HuH-7 (cell line): ENCODE results near the gene CD2BP2.

Experiments used
- DNase-seq: peaks from one replicate; pipeline ENCODE4 v3.0.0; 2011; ENCODE audit warnings: low spot score

CD2BP2 gene

DNA sequence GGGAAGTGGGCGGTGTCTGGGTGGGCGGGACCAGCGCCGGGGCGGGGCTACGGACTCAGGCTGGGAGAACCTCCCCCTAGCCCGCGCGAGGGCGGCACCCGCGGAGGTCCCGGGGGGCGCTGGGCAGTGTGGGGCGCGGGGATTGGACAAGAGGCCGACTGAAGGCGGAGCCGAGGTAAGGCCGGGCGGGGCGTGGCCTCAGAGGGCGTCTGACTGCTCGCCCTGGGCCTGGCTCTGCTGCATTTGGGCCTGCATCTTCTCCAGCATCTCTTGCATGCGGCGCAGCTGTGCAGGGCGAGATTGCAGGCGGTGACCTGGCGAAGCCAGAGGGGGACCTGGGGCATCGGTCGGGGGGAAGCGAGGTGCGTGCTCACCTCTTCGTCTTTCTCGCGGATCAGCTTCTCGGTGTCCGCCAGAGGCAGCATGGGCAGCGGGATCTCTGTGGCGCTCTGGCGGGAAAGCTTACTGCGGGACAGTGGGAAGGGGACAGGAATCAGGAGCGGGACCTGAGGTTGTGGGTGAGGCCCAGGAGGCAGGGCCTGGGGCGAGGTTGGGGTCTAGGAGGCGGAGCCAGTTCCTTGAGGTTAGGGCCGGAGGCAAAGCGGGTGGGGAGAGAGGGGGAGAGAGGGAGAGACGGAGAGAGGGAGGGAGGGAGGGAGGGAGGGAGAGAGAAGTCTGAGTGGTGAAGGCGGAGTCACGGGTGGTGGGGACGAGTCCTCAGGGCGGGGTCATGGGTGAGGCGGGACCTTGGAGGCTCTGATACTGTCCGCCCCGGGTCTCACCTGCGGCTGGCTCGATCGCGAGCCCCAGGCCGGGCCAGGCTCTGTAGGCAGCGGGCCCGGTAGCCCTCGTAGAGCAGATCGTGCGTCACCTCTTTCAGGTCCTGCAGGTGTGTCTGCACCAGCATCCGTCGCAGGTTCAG, 23.4 kb upstream of the CD2BP2 start:
- peak; percentile 86 for DNase-seq

- no peak for DNase-seq
These were observed 22.7 kb upstream of the CD2BP2 start for GRCh38 chr16:30377812-30378235.

GRCh38 chr16:30377050-30377811, 22.1 kb upstream of the CD2BP2 start:
- DNase-seq = no peak

DNA sequence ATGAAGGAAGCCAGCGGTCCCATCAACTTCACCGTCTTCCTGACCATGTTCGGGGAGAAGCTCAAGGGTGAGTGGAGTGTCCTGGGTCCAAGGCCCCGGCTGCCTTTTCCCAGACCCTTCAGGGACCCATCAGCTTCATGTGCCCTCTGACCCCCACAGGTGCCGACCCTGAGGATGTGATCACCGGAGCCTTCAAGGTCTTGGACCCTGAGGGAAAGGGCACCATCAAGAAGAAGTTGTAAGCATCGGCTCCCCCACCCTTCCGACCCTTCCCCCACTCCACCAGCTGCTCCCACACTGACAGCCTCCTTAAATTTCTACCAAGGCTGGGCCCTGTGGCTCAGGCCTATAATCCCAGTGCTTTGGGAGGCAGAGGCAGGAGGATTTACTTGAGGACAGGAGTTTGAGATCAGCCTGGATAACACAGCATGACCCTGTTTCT, 21.4 kb upstream of the CD2BP2 start:
- DNase-seq = no peak

- no peak for DNase-seq
These were observed 20.8 kb upstream of the CD2BP2 start for GRCh38 chr16:30375864-30376263.

GRCh38 chr16:30374538-30374937, 19.4 kb upstream of the CD2BP2 start, which contains the start of gene MYL11:
TSS of gene MYL11 (plus strand) at chr16:30374802. CDS start at chr16:30374858, 56 bp downstream.
- no peak for DNase-seq

GRCh38 chr16:30372725-30373124, 17.6 kb upstream of the CD2BP2 start:
- DNase-seq = no peak

DNA sequence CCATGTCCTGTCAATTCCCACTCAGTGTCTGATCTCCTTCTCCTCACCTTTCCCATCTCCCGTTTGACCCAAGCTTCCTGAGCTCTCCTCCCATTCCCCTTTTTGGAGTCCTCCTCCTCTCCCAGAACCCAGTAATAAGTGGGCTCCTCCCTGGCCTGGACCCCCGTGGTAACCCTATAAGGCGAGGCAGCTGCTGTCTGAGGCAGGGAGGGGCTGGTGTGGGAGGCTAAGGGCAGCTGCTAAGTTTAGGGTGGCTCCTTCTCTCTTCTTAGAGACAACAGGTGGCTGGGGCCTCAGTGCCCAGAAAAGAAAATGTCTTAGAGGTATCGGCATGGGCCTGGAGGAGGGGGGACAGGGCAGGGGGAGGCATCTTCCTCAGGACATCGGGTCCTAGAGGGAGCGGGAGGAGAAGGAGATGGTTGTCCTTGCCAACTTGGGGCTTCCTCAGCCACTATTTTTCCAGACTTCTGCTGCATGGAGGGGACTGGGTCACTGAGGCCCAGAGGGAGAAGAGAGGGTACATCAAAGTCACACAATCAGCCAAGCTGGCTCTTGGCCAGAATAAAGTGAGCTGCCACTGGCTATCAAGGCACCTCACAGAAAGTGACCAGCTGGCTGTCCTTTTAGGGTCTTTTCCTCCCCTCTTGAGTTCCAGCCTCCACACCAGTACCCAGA, 17.1 kb upstream of the CD2BP2 start:
- no peak for DNase-seq

GRCh38 chr16:30371248-30371816, 16.2 kb upstream of the CD2BP2 start:
- DNase-seq = no peak

DNA sequence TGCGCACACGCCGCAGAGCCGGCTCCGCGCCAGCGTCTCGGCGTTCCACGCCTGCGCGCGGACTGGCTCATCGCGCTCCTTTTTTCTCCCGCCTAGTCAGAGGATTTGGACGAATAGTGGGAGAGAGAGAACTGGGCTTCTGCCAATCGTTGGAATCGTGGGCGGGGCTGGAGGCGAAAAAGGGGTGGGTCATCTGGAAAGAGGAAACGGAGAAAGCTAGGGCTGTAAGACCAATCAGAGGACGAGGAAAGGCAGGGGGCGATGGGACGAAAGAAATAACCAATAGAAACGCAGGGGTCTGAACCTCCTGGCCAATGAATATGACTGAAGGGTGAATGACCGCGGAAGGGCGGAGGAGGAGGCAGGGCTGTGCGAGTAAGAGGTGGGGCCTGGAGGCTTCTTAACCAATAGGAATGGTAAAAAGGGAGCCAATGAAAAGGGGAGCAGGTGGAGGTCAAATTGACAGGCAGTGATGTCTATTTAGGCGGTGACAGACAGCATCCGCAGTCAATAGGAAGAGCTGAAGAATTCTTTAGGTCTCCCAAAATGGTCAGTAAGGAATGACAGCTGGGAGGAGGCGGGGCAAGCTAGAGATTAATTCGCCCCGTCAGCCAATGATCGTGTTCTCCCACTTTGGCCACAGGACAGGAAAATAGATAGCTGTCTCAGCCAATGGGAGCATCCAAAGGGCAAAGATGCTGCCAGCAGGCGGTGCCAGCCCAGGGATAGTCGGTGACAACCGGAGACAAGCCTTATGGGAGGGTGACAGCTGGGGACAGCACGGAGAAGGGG, 15.5 kb upstream of the CD2BP2 start, which contains the start of gene TBC1D10B:
TSS of gene TBC1D10B (minus strand) at position 39 of the 792 bp plus-strand sequence. CDS start 311 bp downstream, outside the sequence.
- DNase-seq = peak; percentile 98

GRCh38 chr16:30369938-30370455, 14.9 kb upstream of the CD2BP2 start:
- DNase-seq = no peak

- no peak for DNase-seq
These were observed 14.2 kb upstream of the CD2BP2 start for GRCh38 chr16:30369091-30369937.

GRCh38 chr16:30368792-30369090, 13.6 kb upstream of the CD2BP2 start:
- DNase-seq = no peak

- DNase-seq = no peak
These were observed 13.1 kb upstream of the CD2BP2 start for GRCh38 chr16:30368122-30368791.

- DNase-seq = no peak
These were observed 12.4 kb upstream of the CD2BP2 start for GRCh38 chr16:30367349-30368009.

GRCh38 chr16:30366511-30366910, 11.4 kb upstream of the CD2BP2 start:
- DNase-seq = no peak

- no peak for DNase-seq
These were observed 10.1 kb upstream of the CD2BP2 start for GRCh38 chr16:30365200-30365599.

- no peak for DNase-seq
These were observed 6.1 kb upstream of the CD2BP2 start for GRCh38 chr16:30361180-30361579.

- DNase-seq = no peak
These were observed 4.7 kb upstream of the CD2BP2 start for GRCh38 chr16:30359871-30360170.
